IMR-90 (cell line): ENCODE data around the gene RRAGC.

Experiments used
- CEBPB ChIP-seq: IDR thresholded peaks from 2 replicates; pipeline ENCODE4 v1.6.1; 2012; ENCODE audit warnings: low read depth, low read length, improper control_type of control experiment
- FOS ChIP-seq: fragments of 150-350 bp; IDR thresholded peaks from 2 replicates; pipeline ENCODE4 v1.6.1; 2016; ENCODE audit warnings: low read depth, low read length
- POLR2A ChIP-seq: IDR thresholded peaks from 2 replicates; pipeline ENCODE4 v1.6.1; 2012; ENCODE audit warnings: mild to moderate bottlenecking, low read depth, low read length
- TF ChIP-seq, protein P1 (sequence below): conservative IDR thresholded peaks from 2 replicates; pipeline ENCODE4 v1.5.1; 2012; ENCODE audit warnings: mild to moderate bottlenecking, low read depth, low read length, improper control_type of control experiment
- TF ChIP-seq, protein P2 (sequence below): fragments of 150-350 bp; IDR thresholded peaks from 2 replicates; pipeline ENCODE4 v1.6.1; 2017; ENCODE audit warnings: mild to moderate bottlenecking, antibody characterized with exemption, low read length, low read depth

DNA sequence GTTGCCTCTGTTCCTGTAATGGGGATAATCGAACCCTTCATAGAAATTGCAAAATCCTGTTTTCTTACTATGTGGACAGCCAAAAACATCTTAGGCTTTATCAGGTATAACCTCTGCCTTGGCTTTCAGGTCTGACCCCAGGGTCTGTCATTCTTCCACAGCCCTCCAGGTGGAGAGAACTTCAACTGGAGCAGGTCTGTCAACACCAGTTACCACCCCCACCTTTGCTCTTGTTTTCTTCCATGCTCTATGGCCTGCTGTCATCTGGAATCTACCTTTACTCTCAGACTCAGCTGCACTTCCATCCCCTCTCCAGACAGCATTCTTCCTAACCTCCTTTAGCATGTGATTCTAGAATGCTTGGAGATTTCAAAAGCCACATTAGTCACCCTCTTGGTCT, 32.2 kb upstream of the RRAGC start:
- TF ChIP-seq, protein P1, sequence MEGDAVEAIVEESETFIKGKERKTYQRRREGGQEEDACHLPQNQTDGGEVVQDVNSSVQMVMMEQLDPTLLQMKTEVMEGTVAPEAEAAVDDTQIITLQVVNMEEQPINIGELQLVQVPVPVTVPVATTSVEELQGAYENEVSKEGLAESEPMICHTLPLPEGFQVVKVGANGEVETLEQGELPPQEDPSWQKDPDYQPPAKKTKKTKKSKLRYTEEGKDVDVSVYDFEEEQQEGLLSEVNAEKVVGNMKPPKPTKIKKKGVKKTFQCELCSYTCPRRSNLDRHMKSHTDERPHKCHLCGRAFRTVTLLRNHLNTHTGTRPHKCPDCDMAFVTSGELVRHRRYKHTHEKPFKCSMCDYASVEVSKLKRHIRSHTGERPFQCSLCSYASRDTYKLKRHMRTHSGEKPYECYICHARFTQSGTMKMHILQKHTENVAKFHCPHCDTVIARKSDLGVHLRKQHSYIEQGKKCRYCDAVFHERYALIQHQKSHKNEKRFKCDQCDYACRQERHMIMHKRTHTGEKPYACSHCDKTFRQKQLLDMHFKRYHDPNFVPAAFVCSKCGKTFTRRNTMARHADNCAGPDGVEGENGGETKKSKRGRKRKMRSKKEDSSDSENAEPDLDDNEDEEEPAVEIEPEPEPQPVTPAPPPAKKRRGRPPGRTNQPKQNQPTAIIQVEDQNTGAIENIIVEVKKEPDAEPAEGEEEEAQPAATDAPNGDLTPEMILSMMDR, result no peak
- TF ChIP-seq POLR2A (no peak), CEBPB (no peak), FOS (no peak)
- TF ChIP-seq, protein P2, sequence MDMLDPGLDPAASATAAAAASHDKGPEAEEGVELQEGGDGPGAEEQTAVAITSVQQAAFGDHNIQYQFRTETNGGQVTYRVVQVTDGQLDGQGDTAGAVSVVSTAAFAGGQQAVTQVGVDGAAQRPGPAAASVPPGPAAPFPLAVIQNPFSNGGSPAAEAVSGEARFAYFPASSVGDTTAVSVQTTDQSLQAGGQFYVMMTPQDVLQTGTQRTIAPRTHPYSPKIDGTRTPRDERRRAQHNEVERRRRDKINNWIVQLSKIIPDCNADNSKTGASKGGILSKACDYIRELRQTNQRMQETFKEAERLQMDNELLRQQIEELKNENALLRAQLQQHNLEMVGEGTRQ, result no peak
